ENCODE data around the gene CRHR1.

DNA sequence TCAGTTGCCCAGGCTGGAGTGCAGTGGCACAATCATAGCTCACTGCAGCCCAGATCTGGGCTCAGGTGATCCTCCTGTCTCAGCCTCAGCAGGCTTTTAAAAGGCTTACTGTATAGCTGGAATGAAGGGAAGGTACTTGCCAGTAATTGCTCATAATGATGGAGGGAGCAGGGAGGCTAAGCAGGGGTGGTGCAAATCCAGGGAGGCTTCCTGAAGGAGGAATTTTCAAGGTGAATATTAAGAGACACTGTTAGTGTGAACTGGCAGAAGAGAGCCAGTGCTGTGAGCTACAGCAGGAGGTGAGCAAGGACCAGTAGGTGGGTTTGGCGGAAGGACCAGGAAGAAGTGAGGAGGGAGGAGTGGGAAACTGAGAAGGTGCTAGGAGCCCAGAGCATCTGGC, 24.7 kb downstream of the CRHR1 start:
- no peak for TF ChIP-seq EZH2 (IDR thresholded peaks at IDR 0.05; ENCODE audit: low read depth)
- TF ChIP-seq, protein P1, sequence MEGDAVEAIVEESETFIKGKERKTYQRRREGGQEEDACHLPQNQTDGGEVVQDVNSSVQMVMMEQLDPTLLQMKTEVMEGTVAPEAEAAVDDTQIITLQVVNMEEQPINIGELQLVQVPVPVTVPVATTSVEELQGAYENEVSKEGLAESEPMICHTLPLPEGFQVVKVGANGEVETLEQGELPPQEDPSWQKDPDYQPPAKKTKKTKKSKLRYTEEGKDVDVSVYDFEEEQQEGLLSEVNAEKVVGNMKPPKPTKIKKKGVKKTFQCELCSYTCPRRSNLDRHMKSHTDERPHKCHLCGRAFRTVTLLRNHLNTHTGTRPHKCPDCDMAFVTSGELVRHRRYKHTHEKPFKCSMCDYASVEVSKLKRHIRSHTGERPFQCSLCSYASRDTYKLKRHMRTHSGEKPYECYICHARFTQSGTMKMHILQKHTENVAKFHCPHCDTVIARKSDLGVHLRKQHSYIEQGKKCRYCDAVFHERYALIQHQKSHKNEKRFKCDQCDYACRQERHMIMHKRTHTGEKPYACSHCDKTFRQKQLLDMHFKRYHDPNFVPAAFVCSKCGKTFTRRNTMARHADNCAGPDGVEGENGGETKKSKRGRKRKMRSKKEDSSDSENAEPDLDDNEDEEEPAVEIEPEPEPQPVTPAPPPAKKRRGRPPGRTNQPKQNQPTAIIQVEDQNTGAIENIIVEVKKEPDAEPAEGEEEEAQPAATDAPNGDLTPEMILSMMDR (conservative IDR thresholded peaks at IDR 0.05) = no peak
